Amniotic epithelial cell (primary cell): Measurements from ENCODE around the gene STN1.
"Not testable (repeated sequence)": the region's sequence is repeated elsewhere in the genome, so short reads cannot be mapped to it uniquely, and the experiment has no call there.

Experiments used
- DNase-seq: peaks from one replicate; pipeline ENCODE4 v3.0.0-alpha.2; 2010; ENCODE audit warnings: low read depth

STN1 gene

DNA sequence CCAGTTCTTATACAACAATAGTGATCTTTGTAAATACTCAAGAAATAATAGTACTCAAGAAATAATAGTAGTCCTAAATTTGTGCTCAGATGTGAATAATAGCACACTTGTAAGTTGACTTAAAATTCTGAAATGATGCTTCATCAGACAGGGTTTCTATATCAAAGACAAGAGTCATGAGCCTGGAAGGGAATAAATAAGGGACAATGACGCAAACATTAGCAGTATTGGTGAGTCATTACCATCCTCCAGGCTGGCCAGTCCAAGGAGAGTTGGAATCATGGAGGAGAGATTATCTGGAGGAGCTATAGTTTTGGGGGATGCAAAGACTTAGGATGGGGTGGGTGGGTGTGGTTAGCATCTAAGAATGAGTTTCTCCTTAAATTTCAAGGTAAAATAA lies 56.5 kb downstream of the STN1 start:
- no peak for DNase-seq

DNA sequence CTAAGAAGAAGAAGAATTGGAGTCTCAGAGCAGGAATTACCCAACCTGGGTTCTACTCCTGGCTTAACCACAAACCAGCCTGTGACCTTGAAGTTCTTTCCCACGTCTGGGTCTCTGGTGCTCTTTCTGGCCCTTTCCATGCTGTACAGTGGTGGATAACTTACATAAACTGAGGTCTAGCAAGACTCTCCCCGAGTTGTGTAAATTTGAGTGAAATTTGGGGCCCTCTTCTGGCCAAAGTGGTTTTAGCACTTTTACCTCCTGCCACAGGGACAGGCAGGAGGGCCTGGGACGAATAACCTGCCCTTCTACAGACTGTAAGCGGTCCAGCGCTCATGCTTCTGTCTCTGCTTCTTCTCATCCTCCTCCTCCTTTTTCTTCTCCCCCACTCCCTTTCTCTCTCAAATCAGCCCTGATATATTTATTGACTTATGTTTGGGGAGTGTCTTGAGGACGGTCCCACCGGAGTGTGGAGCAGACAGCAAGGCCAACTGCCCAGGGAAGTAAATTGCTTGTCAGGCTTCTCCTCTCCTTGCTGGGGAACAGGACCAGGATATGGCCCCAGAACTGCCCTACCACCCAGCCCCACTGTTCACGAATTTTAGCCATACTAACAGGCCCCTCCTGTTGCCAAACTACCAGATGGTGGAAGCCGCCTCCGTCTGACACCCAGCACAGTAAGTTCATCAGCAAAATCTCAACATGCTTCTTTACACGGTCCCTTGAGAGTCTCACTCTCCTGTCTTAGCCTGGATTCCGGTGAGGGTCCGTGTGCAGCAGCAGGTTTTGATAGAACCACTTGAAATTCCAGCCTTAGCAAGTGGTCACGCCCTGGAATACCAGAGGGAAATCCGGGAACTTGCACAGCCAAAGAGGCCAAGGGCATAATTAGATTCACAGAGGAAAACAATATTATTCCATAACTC lies 58.6 kb downstream of the STN1 start:
- peak; percentile 95 for DNase-seq

DNA sequence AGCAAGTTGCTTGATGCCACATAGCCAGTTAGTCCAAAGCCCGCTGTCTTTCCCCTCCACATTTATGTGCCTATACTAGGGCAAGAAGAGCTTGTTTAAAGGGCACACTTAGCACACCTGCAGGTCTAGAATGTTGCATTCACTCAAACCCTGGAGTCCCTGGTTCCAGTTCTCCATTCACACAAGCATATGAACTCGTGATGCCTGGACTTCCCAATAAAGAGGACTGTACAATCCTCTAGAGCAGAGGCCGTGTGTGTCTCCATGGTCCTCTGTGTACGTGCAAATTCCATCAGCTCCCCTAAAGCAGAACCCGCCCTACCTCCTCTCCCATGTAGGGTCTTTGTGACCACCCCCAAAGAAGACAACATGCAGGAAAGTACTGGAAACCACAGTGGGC lies 59.6 kb downstream of the STN1 start:
- DNase-seq = no peak

DNA sequence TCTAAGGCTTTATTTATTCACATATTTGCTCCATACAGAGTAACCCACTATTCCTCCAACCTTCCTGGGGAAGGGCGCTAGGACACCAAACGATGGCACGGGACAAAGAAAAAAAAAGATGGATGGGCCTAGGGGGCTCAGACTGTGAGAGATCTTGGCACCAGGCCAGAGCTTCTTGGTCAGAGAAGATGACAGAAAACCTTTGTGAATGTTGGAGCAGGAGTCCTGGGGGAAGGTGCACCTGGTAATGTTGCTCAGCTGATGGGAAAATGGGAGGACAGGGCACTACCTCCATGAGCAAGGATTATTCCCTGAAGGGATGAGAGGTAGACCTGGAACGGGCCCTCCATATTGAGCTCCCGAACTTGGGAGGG lies 61.2 kb downstream of the STN1 start:
- no peak for DNase-seq

DNA sequence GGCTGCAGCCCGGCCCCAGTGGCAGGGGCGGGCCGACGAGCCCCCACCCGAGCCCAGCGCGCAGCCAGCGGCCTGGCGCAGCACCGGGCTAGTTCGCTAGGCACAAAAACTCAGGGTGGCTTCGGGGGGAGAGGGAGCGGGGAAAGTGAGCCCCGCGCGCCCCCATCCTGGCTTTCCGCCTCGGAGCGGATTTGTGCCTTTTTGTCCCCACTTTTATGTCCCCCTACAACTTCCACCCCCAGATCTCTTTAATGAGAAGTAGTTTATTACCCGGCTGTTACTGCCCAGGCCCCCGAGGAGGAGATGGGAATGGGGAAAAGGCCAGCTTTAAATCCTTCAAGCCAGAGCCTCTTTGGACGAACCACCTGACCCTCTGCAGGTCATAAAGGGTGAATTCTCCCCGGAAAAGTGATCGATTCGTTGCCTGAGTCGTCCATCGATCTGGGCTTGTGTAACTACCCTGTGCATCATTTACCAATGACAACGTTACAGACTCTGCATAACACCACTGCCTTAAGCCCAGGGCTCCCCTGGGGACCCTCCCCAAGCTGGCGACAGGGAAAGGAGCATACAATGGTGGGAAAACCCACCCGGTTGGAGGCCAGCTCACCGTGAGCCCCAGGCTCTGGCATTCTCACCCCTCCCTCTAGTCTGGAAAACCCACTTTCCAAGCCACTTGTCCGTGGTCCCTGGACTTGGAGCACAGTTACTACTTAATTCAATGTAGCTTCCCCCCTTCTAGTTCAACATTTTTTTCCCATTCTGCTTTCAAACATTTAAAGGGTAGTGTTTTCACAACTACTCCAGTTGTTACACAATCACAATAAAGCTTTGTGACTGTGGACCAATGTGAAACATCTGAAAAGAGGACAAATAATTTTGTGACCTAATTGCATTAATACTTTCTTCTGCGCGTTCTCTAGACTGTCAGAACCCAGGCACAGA lies 61.9 kb downstream of the STN1 start:
- DNase-seq = no peak

DNA sequence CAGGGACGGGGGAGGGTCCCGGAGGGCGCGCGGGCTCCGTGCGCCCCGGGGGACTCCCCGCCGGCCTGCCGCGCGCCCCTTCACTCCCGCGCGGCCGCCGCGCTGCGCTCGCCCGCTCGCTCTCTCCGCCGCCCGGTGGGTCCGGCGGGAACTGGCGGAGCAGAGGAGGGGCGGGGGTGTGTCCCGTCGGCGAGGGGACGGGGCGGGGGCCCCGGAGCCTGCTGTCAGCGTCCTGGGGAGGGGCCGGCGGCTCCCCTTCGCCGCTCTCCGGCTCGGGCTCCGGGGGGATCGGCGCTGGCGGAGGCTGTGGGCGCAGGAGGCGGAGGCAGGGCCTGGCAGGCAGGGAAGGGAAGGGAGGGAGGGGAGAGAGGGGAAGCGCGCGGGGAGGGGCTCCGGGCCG lies 62.6 kb downstream of the STN1 start, which contains the start of gene SH3PXD2A:
Gene SH3PXD2A (minus strand): TSS at position 153 of the 400 bp plus-strand sequence. CDS start 310 bp downstream, outside the sequence.
- no peak for DNase-seq

DNA sequence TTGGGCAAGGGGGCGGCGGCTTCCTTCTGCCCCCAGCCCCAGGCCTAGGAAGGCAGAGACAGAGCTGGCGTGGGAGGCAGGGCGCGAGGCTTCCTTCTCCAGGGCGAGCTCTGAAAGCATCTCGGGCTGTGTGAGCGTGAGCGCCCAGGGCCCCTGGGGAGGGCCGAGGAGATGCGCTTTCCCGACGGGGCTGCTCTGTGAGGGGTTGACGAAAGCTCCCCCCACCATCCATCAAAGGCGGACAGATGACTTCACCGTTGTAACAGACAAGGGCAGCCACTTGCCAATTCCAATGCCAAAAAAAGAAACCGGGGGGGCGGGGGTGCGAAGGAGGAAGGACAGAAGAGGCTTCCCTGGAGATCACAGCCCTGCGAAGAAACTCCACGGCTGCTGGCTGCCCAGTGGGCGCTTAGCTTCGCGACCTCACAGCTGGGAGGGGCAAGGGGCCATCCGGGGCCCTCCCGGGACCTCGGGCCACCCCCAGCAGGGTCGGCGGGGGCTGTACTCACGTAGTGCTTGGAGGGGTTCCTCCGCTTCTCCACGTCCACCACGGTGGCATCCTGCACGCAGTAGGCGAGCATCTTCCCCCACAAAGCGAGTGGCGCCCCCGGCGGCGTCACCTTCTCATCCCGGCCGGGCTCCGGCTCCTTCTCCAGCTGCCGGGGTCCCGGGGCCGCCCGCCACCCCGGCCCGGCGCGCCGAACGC lies 63.1 kb downstream of the STN1 start:
- peak; percentile 41 for DNase-seq

DNA sequence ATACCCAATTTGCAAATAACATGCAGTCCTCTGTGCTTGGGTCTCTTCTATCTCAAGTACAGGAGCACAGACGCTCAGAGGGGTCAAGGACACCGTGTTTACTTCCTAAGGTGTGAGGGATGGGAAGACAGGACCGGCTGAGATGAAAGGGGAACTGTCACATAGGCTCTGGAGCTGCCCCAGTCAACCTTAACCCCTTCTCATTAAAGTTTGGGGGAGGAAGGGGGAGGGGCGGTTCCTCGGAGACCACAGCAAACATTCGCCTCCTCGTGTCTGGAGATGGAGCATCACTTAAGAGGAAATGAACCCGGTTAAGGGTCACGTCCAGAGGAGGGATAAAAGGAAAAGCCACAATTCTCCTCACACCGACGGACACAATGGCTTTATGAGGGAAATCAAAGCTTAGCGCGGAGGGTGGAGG lies 63.7 kb downstream of the STN1 start:
- DNase-seq = no peak

DNA sequence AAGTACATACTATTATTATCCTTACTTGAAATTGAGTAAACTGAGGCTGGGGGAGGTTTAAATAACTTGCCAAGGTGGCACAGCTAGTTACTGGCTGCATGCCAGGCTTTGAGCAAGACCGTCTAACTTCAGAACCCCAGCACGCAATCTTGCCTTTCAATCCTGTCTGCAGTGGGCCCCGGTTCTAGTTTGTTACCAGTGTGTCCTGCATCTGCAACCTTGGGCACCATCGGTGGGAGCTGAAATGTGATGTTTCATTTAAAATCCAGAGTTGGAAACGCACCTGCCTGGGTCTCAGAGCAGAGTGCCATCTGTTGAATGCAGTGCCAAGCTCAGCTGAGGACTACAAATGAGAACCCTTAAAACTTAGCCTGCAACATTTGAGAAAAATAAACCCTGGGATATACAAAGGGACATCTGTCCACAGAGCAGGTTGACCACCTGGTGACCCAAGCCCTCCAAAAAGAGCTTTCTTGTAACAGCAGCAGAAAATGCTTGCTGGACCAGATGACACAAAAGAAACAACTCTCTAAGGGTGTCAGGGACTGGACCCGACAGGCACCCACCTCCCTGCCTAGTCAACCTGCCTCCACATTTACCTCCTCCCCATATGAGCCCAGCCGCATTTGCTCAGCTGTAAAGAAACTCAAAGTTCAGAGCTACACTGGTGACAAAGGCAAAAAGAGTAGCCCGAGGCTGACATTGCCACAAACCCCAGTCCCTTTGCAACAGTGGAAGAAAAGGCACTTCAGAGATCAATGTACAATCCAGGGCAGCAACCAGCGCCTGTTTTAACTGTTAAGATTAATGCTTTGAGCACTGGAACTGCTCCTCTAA lies 64.3 kb downstream of the STN1 start:
- no peak for DNase-seq

DNA sequence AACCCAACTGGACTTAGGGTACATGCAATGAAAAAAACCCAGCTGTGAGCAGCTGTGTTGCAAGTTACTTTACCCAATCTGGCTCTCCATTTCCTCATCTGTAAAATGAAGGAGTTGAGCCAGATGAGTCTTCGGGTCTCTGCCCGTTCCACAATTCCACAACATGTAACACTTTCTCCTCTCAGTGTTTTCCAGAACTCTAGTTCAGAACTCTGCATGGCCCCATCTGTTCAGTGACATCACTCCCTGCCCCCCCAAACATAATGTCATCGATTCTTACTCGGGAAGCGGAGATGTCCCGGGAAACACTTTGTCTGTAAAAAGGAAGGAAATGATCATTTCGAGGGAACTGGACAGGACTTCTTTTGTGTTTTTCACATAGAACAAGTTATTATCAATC lies 65.1 kb downstream of the STN1 start:
- peak; percentile 67 for DNase-seq

DNA sequence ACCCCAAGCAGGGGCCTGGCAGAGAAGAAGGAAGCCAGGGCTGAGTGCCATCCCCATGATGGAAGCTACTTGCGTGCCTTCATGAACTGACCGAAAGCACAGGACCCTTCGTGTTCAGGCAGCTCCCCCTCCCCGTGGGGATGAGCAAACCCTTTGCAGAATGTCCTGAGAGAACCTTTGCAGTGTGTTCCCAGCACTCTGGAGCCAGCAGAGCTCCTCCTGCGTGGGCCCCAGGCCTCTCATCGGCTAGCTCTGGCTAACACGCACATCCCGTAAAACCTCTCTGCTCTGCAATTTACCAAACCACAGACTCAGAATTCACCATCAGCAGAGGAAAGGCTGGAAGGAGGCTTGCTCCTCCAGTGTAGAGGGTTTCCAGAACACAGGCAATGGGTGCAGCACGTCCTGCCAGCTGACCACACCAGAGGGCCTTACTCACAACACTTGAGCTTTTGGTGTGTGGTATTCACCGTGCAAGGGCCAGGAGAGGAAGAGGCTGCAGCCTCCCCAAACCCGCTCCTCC lies 65.7 kb downstream of the STN1 start:
- peak; percentile 86 for DNase-seq

DNA sequence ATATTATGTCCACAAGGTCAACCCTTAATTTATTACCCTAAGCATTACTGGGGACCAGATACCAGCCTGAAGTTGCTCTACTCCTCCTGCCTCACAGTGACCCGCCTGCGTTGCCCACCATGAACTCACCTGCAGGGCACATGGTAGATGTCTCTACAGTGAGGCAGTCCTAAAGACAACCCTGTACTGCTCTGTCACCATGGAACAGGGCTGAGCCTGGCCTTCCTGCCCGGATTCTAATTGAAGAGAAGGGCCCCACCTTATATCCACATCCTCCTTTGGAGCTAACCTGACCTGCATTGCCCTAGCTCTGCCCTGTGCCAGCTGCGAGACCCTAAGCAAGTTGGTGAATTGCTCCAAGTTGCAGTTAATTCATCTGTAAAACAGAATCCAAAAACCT lies 66.7 kb downstream of the STN1 start:
- no peak for DNase-seq

DNA sequence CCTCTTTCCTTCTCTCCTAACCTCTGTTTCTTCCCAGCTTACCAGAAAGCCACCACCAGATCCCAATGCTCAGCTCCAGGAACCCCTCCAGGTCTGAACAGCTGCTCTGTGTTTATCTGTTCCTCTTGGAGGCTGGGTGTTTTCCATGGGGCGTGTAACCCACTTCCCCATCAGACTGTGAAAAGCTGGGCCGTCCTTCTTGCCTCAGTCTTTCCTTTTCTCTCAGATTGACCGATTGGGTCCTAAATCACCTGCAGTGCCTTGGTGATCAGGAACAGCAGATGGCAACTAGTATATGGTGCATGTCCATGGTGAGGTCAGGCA lies 67.5 kb downstream of the STN1 start:
- DNase-seq = no peak

DNA sequence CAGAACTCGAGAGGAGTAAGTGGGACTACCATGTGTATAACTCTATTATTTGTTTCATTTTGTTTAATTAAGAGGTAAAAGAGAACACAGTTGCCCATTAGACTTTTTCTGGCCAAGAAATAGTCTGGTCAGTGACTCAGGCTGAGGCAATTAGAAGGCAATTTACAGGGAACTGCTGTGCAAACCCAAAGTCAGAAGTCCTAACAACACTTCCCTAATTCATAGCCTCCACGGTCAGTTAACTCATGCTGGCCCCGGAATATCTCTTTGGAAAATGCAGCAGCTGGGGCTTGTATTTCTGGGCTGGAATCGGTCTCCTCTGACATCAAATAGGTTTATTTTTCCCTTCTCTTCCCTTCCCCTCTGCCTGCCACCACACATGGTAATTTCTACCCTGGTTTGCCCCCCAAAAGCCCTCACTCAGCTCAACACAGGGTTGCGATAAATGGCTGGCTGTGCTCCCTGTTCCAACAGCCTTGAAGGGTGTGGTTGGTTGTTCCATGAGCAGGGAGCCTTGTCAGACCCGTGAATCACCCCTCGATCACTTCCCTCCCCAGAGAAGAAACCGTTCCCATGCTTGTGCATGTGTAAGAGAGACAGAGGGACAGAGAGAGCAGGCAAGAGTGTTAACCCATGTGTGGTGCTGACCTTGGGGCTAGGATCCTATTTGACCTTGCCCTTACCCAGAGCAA lies 68.0 kb downstream of the STN1 start:
- peak; percentile 88 for DNase-seq

DNA sequence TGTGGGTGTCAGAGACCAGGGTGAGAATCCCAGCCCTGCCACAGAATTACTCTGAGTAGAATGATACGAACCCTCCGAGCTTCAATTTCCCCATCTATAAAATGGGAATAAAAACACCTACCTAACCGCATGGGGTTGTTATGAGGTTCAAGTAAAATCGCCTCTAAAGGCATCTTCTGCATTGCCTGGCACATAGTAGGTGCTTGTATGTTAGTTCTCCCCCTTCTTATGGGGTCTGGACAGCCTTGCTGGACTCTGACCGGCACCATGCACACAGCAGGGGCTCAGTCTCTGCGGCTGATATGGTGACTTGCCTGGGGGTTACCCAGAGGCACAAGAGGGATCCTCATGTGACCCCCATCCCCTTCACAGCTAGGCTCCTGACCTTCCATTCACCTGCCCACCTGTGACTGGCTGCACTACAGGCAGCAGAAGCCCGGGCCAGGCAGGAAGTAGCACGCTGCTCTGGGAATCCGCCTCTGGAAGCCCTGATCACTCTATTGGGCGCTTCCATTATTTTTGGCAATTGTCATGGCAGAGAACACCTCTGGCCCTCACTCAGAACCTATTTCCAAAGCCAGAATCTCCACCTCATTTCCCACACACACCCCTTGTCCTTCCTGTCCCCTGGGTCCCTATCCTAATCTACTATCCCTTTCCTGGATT lies 68.6 kb downstream of the STN1 start:
- DNase-seq = no peak

DNA sequence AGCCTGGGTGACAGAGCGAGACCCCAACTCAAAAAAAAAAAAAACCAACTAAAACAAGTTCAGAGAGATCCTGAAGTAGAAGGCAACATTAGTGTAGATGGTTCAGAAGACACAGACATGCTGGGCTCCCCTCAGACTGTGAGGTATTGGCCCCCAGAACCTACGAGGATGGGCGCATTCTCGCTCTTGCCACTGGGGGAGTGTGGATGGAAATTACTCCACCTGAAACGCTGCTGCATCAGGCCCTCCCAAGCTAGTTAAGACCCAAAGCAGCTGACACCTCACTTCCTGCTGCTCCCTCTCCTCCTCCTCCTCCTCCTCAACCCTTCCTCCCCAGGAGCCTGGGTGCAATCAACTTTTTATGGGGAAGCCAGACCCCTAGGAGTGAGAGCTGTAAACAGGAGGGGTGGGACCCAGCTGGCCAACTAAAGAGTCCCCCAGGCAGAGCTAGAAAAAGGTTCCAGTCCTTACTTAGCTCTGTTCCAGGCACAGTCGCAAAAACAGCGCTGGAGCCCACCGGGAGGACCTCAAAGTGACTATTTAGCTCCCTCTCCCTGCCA lies 70.0 kb downstream of the STN1 start:
- DNase-seq = no peak

DNA sequence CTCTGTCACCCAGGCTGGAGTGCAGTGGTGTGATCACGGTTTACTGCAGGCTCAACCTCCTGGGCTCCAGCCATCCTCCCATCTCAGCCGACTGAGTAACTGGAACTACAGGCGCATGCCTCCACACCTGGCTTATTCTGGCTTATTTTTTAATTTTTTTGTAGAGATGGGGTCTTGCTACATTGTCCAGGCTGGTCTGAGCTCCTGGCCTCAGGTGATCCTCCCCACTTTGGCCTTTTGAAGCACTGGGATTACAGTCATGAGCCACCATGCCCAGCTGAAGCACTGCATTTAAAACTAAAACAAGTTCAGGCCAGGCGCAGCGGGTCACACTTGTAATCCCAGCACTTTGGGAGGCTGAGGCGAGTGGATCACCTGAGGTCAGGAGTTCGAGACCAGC lies 70.6 kb downstream of the STN1 start:
- no peak for DNase-seq

DNA sequence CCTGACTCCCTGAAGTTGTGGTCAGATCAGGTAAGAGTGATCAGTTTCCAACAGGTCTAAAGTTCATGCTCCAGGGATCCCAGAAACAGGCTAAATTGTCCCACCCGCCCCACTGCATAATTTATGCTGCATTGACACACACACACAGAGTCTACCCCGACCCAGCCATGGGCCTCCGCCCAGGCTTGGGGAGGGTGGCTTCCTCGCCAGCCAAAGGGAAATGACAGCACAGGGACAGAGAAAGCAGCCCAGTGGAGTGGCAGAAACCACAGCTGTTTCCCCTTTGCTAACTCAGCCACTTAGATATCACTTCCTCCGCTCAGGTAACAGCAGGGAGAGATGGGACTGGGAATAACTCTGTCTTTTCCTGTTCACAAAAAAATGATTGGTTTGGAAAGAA lies 72.0 kb downstream of the STN1 start:
- no peak for DNase-seq

DNA sequence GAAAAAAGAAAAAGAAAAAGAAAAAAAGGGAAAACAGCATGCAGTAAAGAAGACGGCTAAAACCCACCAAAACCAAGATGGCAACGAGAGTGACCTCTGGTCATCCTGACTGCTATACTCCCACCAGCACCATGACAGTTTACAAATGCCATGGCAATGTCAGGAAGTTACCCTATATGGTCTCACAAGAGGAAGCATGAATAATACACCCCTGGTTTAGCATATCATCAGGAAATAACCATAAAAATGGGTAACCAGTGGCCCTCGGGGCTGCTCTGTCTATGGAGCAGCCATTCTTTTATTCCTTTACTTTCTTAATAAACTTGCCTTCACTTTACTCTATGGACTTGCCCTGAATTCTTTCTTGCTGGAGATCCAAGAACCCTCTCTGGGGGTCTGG lies 72.6 kb downstream of the STN1 start:
- DNase-seq = not testable (repeated sequence)
